Measurements from ENCODE around the gene LRMDA. TPM values are rescaled to one million over a fixed set of nuclear protein-coding genes. Genes with fewer than 3 reads are reported as not detected.
A peak's percentile ranks its signal among the peaks of the same experiment; 100 is the strongest.

The LRMDA gene
- total and polyA plus RNA-seq, 2 of the 13 experiments (the other 11 are each of a cell fraction or from before 2014, with no cell fraction given) = 13.4 to 22.0 TPM

GRCh38 chr10:76150139-76150875 lies 718.9 kb downstream of the LRMDA start (continued):
- TF ChIP-seq ZNF784 (CRISPR knock-in tag; IDR thresholded peaks at IDR 0.05; ENCODE audit: borderline replicate concordance) = no peak
- peak; percentile 86 for TF ChIP-seq ZNF276 (CRISPR knock-in tag; IDR thresholded peaks at IDR 0.05; ENCODE audit: low read depth)
- 0 out of 2 replicates have a peak, but pooled peaks have one; percentile 41 for TF ChIP-seq SIX4 (CRISPR knock-in tag; IDR thresholded peaks at IDR 0.05)
- TF ChIP-seq TSC22D2 (CRISPR knock-in tag; IDR thresholded peaks at IDR 0.05; ENCODE audit: borderline replicate concordance) = no peak; the same call in 1 of the 2 replicates
- 0 out of 2 replicates have a peak, but pooled peaks have one; percentile 82 for TF ChIP-seq SNAPC5 (CRISPR knock-in tag; IDR thresholded peaks at IDR 0.05; ENCODE audit: borderline replicate concordance)
- 0 out of 2 replicates have a peak, but pooled peaks have one; percentile 6 for TF ChIP-seq ZNF770 (CRISPR knock-in tag; IDR thresholded peaks at IDR 0.05)
- TF ChIP-seq HDAC6 (IDR thresholded peaks at IDR 0.05; ENCODE audit: low read depth, low read length) = no peak
- TF ChIP-seq CREM (IDR thresholded peaks at IDR 0.05) = peak; percentile 74
- TF ChIP-seq CREM (CRISPR knock-in tag; IDR thresholded peaks at IDR 0.05) = no peak
- TF ChIP-seq IRF1 (CRISPR knock-in tag; IDR thresholded peaks at IDR 0.05; ENCODE audit: low read depth) = no peak
- TF ChIP-seq MIER2 (CRISPR knock-in tag; IDR thresholded peaks at IDR 0.05) = peak; percentile 66
- TF ChIP-seq ZNF557 (CRISPR knock-in tag; IDR thresholded peaks at IDR 0.05) = peak; percentile 92; the same call in 1 of the 2 replicates
- peak; percentile 83 for TF ChIP-seq HOXA3 (CRISPR knock-in tag; IDR thresholded peaks at IDR 0.05)
- peak; percentile 28; the same call in 1 of the 2 replicates for TF ChIP-seq BHLHE40 (IDR thresholded peaks at IDR 0.05; ENCODE audit: low read length)
- no peak for TF ChIP-seq PHF5A (CRISPR knock-in tag; IDR thresholded peaks at IDR 0.05; ENCODE audit: low read depth, unreplicated experiment)
- peak; percentile 95 for TF ChIP-seq PATZ1 (CRISPR knock-in tag; IDR thresholded peaks at IDR 0.05)
- TF ChIP-seq ZBTB38 (CRISPR knock-in tag; IDR thresholded peaks at IDR 0.05) = 0 out of 2 replicates have a peak, but pooled peaks have one; percentile 24
- peak; percentile 92 for TF ChIP-seq ZNF556 (CRISPR knock-in tag; IDR thresholded peaks at IDR 0.05; ENCODE audit: borderline replicate concordance)
- no peak for TF ChIP-seq PCBP2 (optimal IDR thresholded peaks at IDR 0.05; ENCODE audit: low read depth, low read length, poor library complexity, severe bottlenecking)
- 0 out of 2 replicates have a peak, but pooled peaks have one; percentile 49 for TF ChIP-seq MBD4 (IDR thresholded peaks at IDR 0.05; ENCODE audit: borderline replicate concordance, low read length)
- TF ChIP-seq TBX2 (CRISPR knock-in tag; IDR thresholded peaks at IDR 0.05; ENCODE audit: borderline replicate concordance) = peak; percentile 97

Data from HepG2 (cell line).